HEK293 (cell line): ENCODE data around the gene CAPZA3.
"Not testable (repeated sequence)": the region's sequence is repeated elsewhere in the genome, so short reads cannot be mapped to it uniquely, and the experiment has no call there.

Experiments
- CTCF ChIA-PET: fragments of 350-600 bp; formaldehyde crosslinking; extraction: SDS; loops from one replicate; lab custom pipeline; 2021; ENCODE audit warnings: antibody characterized with exemption; lab: Yijun Ruan, JAX
- POLR2A ChIA-PET: fragments of 300-600 bp; formaldehyde crosslinking; extraction: SDS; loops from one replicate; lab custom pipeline; 2020; ENCODE audit warnings: antibody characterized with exemption, inconsistent platforms; lab: Yijun Ruan, JAX
- H3K27ac ChIP-seq: fragments of 200-500 bp; sonication (Bioruptor generic); 2 replicates; pipeline ENCODE4 v1.5.1; 2014; ENCODE audit warnings: low read depth, low read length, control low read depth, inconsistent platforms; ENCODE audit errors: extremely low read depth
- H3K36me3 ChIP-seq, 2 experiments: fragments of 200-500 bp in 1 of 2; sonication (Bioruptor generic) in 1 of 2; 1 replicate in 1 of 2; 2 replicates in 1 of 2; pipeline ENCODE4 v1.5.1; 2014 to 2017; ENCODE audit warnings: inconsistent platforms in 2 of 2, low read length in 2 of 2; ENCODE audit not compliant: control insufficient read depth in 2 of 2, insufficient read depth in 1 of 2
- H3K4me1 ChIP-seq: fragments of 200-500 bp; sonication (Bioruptor generic); 2 replicates; pipeline ENCODE4 v1.5.1; 2014; ENCODE audit warnings: mild to moderate bottlenecking, low read length, inconsistent platforms; ENCODE audit not compliant: control insufficient read depth, insufficient read depth
- H3K4me3 ChIP-seq: 2 replicates; pipeline ENCODE4 v1.5.1; 2011; ENCODE audit warnings: low read depth, mild to moderate bottlenecking, control low read depth, low read length, moderate library complexity
- H3K9me3 ChIP-seq: fragments of 200-500 bp; sonication (Bioruptor generic); 2 replicates; pipeline ENCODE4 v1.5.1; 2014; ENCODE audit warnings: low read depth, low read length, inconsistent platforms; ENCODE audit not compliant: control insufficient read depth, insufficient read depth
- GFI1B ChIP-seq: fragments of 450-650 bp; formaldehyde crosslinking; IDR thresholded peaks from 2 replicates; pipeline ENCODE4 v1.5.1; 2016; ENCODE audit warnings: missing biosample characterization, missing genetic modification characterization
- HOXA7 ChIP-seq: sonication (generic); formaldehyde crosslinking; IDR thresholded peaks from 2 replicates; pipeline ENCODE4 v1.8.1; 2022; ENCODE audit warnings: missing genetic modification reagents, borderline replicate concordance
- KLF9 ChIP-seq: fragments of 450-650 bp; formaldehyde crosslinking; IDR thresholded peaks from 2 replicates; pipeline ENCODE4 v1.5.1; 2016; ENCODE audit warnings: missing biosample characterization, missing genetic modification characterization, low read depth
- PATZ1 ChIP-seq: fragments of 450-650 bp; formaldehyde crosslinking; IDR thresholded peaks from 2 replicates; pipeline ENCODE4 v1.5.1; 2016; ENCODE audit warnings: missing biosample characterization, missing genetic modification characterization
- SETDB1 ChIP-seq: IDR thresholded peaks from one replicate; pipeline ENCODE4 v1.6.1; 2017; ENCODE audit warnings: mild to moderate bottlenecking, low read length, moderate library complexity, mixed read lengths; ENCODE audit not compliant: insufficient read length
- ZNF10 ChIP-seq: fragments of 450-650 bp; formaldehyde crosslinking; IDR thresholded peaks from 2 replicates; pipeline ENCODE4 v1.5.1; 2017; ENCODE audit warnings: missing biosample characterization, missing genetic modification characterization
- ZNF174 ChIP-seq: fragments of 450-650 bp; formaldehyde crosslinking; IDR thresholded peaks from 2 replicates; pipeline ENCODE4 v1.5.0; 2017; ENCODE audit warnings: missing biosample characterization, mild to moderate bottlenecking, missing genetic modification characterization
- ZNF18 ChIP-seq: fragments of 450-650 bp; formaldehyde crosslinking; IDR thresholded peaks from 2 replicates; pipeline ENCODE4 v1.5.1; 2016; ENCODE audit warnings: missing biosample characterization, missing genetic modification characterization
- ZNF211 ChIP-seq: fragments of 450-650 bp; formaldehyde crosslinking; IDR thresholded peaks from 2 replicates; pipeline ENCODE4 v1.5.1; 2016; ENCODE audit warnings: low read depth, missing biosample characterization, missing genetic modification characterization
- ZNF26 ChIP-seq: fragments of 450-650 bp; formaldehyde crosslinking; IDR thresholded peaks from 2 replicates; pipeline ENCODE4 v1.5.1; 2016; ENCODE audit warnings: missing biosample characterization, missing genetic modification characterization
- ZNF341 ChIP-seq: fragments of 450-650 bp; formaldehyde crosslinking; IDR thresholded peaks from 2 replicates; pipeline ENCODE4; 2016; ENCODE audit warnings: low read depth, missing biosample characterization, missing genetic modification characterization
- ZNF530 ChIP-seq: fragments of 450-650 bp; formaldehyde crosslinking; IDR thresholded peaks from 2 replicates; pipeline ENCODE4 v1.5.1; 2016; ENCODE audit warnings: low read depth, missing biosample characterization, missing genetic modification characterization
- ZNF549 ChIP-seq: fragments of 450-650 bp; IDR thresholded peaks from 2 replicates; pipeline ENCODE4 v1.5.1; 2018; ENCODE audit warnings: missing biosample characterization, missing genetic modification characterization, mild to moderate bottlenecking, inconsistent platforms, moderate library complexity
- ZNF555 ChIP-seq: fragments of 450-650 bp; formaldehyde crosslinking; conservative IDR thresholded peaks from 2 replicates; pipeline ENCODE4 v1.5.1; 2017; ENCODE audit warnings: missing biosample characterization, mild to moderate bottlenecking, missing genetic modification characterization, inconsistent platforms
- ZNF768 ChIP-seq: fragments of 450-650 bp; formaldehyde crosslinking; IDR thresholded peaks from 2 replicates; pipeline ENCODE4 v1.5.1; 2018; ENCODE audit warnings: missing biosample characterization, mild to moderate bottlenecking, missing genetic modification characterization
- ZNF777 ChIP-seq: fragments of 450-650 bp; formaldehyde crosslinking; IDR thresholded peaks from 2 replicates; pipeline ENCODE4 v1.5.1; 2017; ENCODE audit warnings: missing biosample characterization, missing genetic modification characterization, borderline replicate concordance
- ZNF843 ChIP-seq: fragments of 450-650 bp; formaldehyde crosslinking; IDR thresholded peaks from 2 replicates; pipeline ENCODE4 v1.5.1; 2016; ENCODE audit warnings: missing biosample characterization, missing genetic modification characterization
- TF ChIP-seq, protein P1 (sequence below): fragments of 450-650 bp; IDR thresholded peaks from 2 replicates; pipeline ENCODE4 v1.5.1; 2018; ENCODE audit warnings: missing biosample characterization, missing genetic modification characterization

Gene CAPZA3

GRCh38 chr12:18690653-18691052 lies 47.3 kb upstream of the CAPZA3 start:
- ChIA-PET POLR2A (no interaction called here), CTCF (no interaction called here)
- no peak overlapping the region for H3K4me3 ChIP-seq
- TF ChIP-seq ZNF341 (tag by site-specific recombination) (no peak), HOXA7 (CRISPR knock-in tag) (no peak), ZNF777 (tag by site-specific recombination) (no peak), ZNF843 (tag by site-specific recombination) (no peak), ZNF530 (no peak), ZNF211 (tag by site-specific recombination) (no peak), PATZ1 (no peak), SETDB1 (no peak), KLF9 (tag by site-specific recombination) (no peak), GFI1B (tag by site-specific recombination) (no peak), ZNF549 (tag by site-specific recombination) (no peak), ZNF18 (tag by site-specific recombination) (no peak), ZNF174 (tag by site-specific recombination) (no peak), ZNF555 (tag by site-specific recombination) (no peak), ZNF10 (no peak), ZNF768 (no peak), ZNF26 (tag by site-specific recombination) (no peak)
- TF ChIP-seq, protein P1, sequence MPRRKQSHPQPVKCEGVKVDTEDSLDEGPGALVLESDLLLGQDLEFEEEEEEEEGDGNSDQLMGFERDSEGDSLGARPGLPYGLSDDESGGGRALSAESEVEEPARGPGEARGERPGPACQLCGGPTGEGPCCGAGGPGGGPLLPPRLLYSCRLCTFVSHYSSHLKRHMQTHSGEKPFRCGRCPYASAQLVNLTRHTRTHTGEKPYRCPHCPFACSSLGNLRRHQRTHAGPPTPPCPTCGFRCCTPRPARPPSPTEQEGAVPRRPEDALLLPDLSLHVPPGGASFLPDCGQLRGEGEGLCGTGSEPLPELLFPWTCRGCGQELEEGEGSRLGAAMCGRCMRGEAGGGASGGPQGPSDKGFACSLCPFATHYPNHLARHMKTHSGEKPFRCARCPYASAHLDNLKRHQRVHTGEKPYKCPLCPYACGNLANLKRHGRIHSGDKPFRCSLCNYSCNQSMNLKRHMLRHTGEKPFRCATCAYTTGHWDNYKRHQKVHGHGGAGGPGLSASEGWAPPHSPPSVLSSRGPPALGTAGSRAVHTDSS (tag by site-specific recombination), result no peak
- H3K36me3 ChIP-seq, result no peaks in the 10 kb centered on the region
- H3K4me1 ChIP-seq, result no peaks in the 10 kb centered on the region
- H3K9me3 ChIP-seq, result no peaks in the 10 kb centered on the region
- H3K27ac ChIP-seq, result no peak overlapping the region

- H3K4me1 ChIP-seq, CTCF ChIA-PET, H3K4me3 ChIP-seq, H3K9me3 ChIP-seq, POLR2A ChIA-PET, H3K27ac ChIP-seq, H3K36me3 ChIP-seq: not testable (repeated sequence)
Observed at GRCh38 chr12:18693986-18694385, 43.9 kb upstream of the CAPZA3 start.
